HT1080 (cell line): ENCODE results near the gene SMAD4. TPM values are rescaled to one million over a fixed set of nuclear protein-coding genes. Genes with fewer than 3 reads are reported as not detected.
"Not testable (repeated sequence)": the region's sequence is repeated elsewhere in the genome, so short reads cannot be mapped to it uniquely, and the experiment has no call there.

Source experiments
- DNase-seq: peaks from one replicate; pipeline ENCODE4 v3.0.0-alpha.2; 2015; ENCODE audit warnings: low read depth
- total RNA-seq: library from RNA; depleted of rRNA; stranded (reverse); fragments of >200 nt; shearing (Covaris generic); gene quantifications from 2 replicates; pipeline ENCODE4 v1.2.3, GENCODE V29; 2014

SMAD4 gene
- total RNA-seq, 1 experiment from 2014 or later: 87.2 TPM

- DNase-seq: no peak
These were observed 39.9 kb downstream of the SMAD4 start for GRCh38 chr18:51069885-51070284.

- DNase-seq: peak; percentile 81
These were observed 40.5 kb downstream of the SMAD4 start for GRCh38 chr18:51070545-51070944.

- DNase-seq: no peak
These were observed 42.7 kb downstream of the SMAD4 start for GRCh38 chr18:51072586-51073313.

- DNase-seq: no peak
These were observed 44.6 kb downstream of the SMAD4 start for GRCh38 chr18:51074605-51075004.

- no peak for DNase-seq
These were observed 46.5 kb downstream of the SMAD4 start for GRCh38 chr18:51076503-51076902.

GRCh38 chr18:51077217-51077616, 47.2 kb downstream of the SMAD4 start:
- DNase-seq: peak; percentile 42

GRCh38 chr18:51078026-51078425, 48.0 kb downstream of the SMAD4 start:
- DNase-seq: no peak

GRCh38 chr18:51082571-51083267, 52.7 kb downstream of the SMAD4 start:
- DNase-seq: peak; percentile 24

- DNase-seq: no peak
These were observed 53.4 kb downstream of the SMAD4 start for GRCh38 chr18:51083398-51083797.

- DNase-seq: no peak
These were observed 58.4 kb downstream of the SMAD4 start for GRCh38 chr18:51088410-51088809.

- DNase-seq: no peak
These were observed 59.7 kb downstream of the SMAD4 start for GRCh38 chr18:51089691-51090090.

- peak; percentile 10 for DNase-seq
These were observed 61.3 kb downstream of the SMAD4 start for GRCh38 chr18:51091270-51091669.

GRCh38 chr18:51092117-51092516, 62.1 kb downstream of the SMAD4 start:
- DNase-seq: no peak

- not testable (repeated sequence) for DNase-seq
These were observed 63.0 kb downstream of the SMAD4 start for GRCh38 chr18:51092967-51093366.

- DNase-seq: no peak
These were observed 67.2 kb downstream of the SMAD4 start for GRCh38 chr18:51097021-51097822.

- no peak for DNase-seq
These were observed 68.1 kb downstream of the SMAD4 start for GRCh38 chr18:51098082-51098481.

- DNase-seq: no peak
These were observed 68.5 kb downstream of the SMAD4 start for GRCh38 chr18:51098513-51098912.

- no peak for DNase-seq
These were observed 70.5 kb downstream of the SMAD4 start for GRCh38 chr18:51100385-51101120.

- no peak for DNase-seq
These were observed 77.1 kb downstream of the SMAD4 start for GRCh38 chr18:51107082-51107481.

GRCh38 chr18:51107598-51108305, 77.7 kb downstream of the SMAD4 start:
- DNase-seq: peak; percentile 57

GRCh38 chr18:51108330-51108729, 78.3 kb downstream of the SMAD4 start:
- DNase-seq: no peak
